SK-N-SH treated with all-trans-retinoic acid at 6 μM for 48 hours (cell line): ENCODE data around the gene C16orf95.

Experiments
- CSDC2 ChIP-seq: fragments of 250-450 bp; sonication (Bioruptor Pico); IDR thresholded peaks from 2 replicates; pipeline ENCODE4 v1.5.0; 2020; ENCODE audit warnings: mild to moderate bottlenecking, moderate library complexity
- CSRNP3 ChIP-seq: fragments of 250-450 bp; sonication (Bioruptor Pico); IDR thresholded peaks from 2 replicates; pipeline ENCODE4 v1.5.1; 2021; ENCODE audit warnings: mild to moderate bottlenecking, moderate library complexity
- TCF4 ChIP-seq: fragments of 250-450 bp; sonication (Bioruptor Pico); IDR thresholded peaks from 2 replicates; pipeline ENCODE4 v1.8.0; 2021; ENCODE audit warnings: mild to moderate bottlenecking, moderate library complexity, borderline replicate concordance
- ZC3H10 ChIP-seq: fragments of 250-450 bp; sonication (Bioruptor Pico); IDR thresholded peaks from 2 replicates; pipeline ENCODE4 v1.5.1; 2021; ENCODE audit warnings: mild to moderate bottlenecking, moderate library complexity

DNA sequence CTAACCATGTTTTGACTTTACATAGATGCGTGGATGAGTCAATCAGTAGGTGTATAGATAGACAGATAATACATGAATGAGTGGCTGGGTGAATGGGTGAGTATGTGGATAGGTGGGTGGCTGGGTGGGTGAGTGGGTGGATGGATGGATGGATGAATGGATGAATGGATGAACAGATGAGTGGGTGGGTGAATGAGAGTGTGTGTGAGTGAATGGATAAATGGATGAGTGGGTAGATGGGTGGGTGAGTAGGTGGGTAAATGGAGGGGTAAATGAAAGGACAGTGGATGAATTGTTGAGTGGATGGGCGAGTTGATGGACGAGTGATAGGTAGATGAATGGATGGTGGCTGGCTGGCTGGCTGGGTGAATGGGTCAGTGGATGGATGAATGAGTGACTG is 23.2 kb downstream of the C16orf95 start:
- TF ChIP-seq CSRNP3 (CRISPR knock-in tag): no peak
- no peak for TF ChIP-seq TCF4 (CRISPR knock-in tag)
- no peak for TF ChIP-seq ZC3H10
- TF ChIP-seq CSDC2 (CRISPR knock-in tag): no peak
